K562 (cell line): ENCODE data around the gene NPB. TPM values are rescaled to one million over a fixed set of nuclear protein-coding genes. Genes with fewer than 3 reads are reported as not detected.

Experiments used
- ATAC-seq: fragments of 200-7000 bp; cut with Tn5 transposase; 3 replicates; pipeline ENCODE4 v1.9.1; 2020; ENCODE audit warnings: moderate library complexity
- BruUV-seq: library from RNA; stranded (reverse); fragments of 400-500 nt; replicated peaks from 2 replicates; lab custom pipeline; 2021; lab: Mats Ljungman, UMichigan
- CTCF ChIA-PET: fragments of 300-600 bp; formaldehyde crosslinking; extraction: SDS; loops from one replicate; lab custom pipeline; 2021; ENCODE audit warnings: low intra/inter-chr PET ratio; lab: Yijun Ruan, JAX
- POLR2A ChIA-PET: fragments of 300-600, 350-650 bp; sonication (Branson Sonifier 250); formaldehyde crosslinking; extraction: SDS; loops from one replicate; lab custom pipeline; 2021; ENCODE audit warnings: antibody characterized with exemption, inconsistent platforms; lab: Yijun Ruan, JAX
- DNase-seq, 4 experiments: peaks; one replicate each; pipeline versions ENCODE4 v3.0.0 to v3.0.0-alpha.2; 2011 to 2018; ENCODE audit warnings: low spot score in 3 of 4, mixed read lengths in 3 of 4; ENCODE audit errors: extremely low read depth in 1 of 4
- FAIRE-seq: peaks from 2 replicates; lab custom pipeline; 2011; peaks lifted over from hg19 to GRCh38; lab: Jason Lieb, UNC
- H2AFZ ChIP-seq: 2 replicates; pipeline ENCODE4 v1.6.0; 2011; ENCODE audit warnings: low read depth, low read length, control low read depth, inconsistent platforms
- H3K27ac ChIP-seq: fragments of 200-600 bp; 3 replicates; pipeline ENCODE4 v1.8.0; 2011; ENCODE audit warnings: low read depth, mild to moderate bottlenecking, control low read depth, inconsistent platforms, low read length, moderate library complexity, mixed read lengths; ENCODE audit errors: extremely low read depth
- H3K27me3 ChIP-seq, 2 experiments: fragments of 300-600 bp in 1 of 2; 2 replicates in 1 of 2; 3 replicates in 1 of 2; pipeline versions ENCODE4 v1.6.0 to v1.8.0; 2011; ENCODE audit warnings: inconsistent platforms in 2 of 2, low read length in 2 of 2, mild to moderate bottlenecking in 1 of 2, mixed read lengths in 1 of 2, moderate library complexity in 1 of 2; ENCODE audit not compliant: control insufficient read depth in 2 of 2, insufficient read depth in 2 of 2
- H3K36me3 ChIP-seq: fragments of 300-600 bp; 3 replicates; pipeline ENCODE4 v1.8.0; 2011; ENCODE audit warnings: mild to moderate bottlenecking, low read length, inconsistent platforms; ENCODE audit not compliant: control insufficient read depth, insufficient read depth
- H3K4me1 ChIP-seq, 2 experiments: fragments of 200-600 bp in 1 of 2; replicated peaks in 1 of 2; 2 replicates in 1 of 2; 3 replicates in 1 of 2; pipeline versions ENCODE4 v1.5.1 to v1.8.0; 2011; ENCODE audit warnings: inconsistent platforms in 2 of 2, low read length in 2 of 2, mild to moderate bottlenecking in 1 of 2, mixed read lengths in 1 of 2, moderate library complexity in 1 of 2; ENCODE audit not compliant: control insufficient read depth in 2 of 2, insufficient read depth in 2 of 2
- H3K4me2 ChIP-seq: 2 replicates; pipeline ENCODE4 v1.6.1; 2011; ENCODE audit warnings: low read length, control low read depth, inconsistent platforms, mixed read lengths; ENCODE audit not compliant: insufficient read depth
- H3K4me3 ChIP-seq: fragments of 200-600 bp; sonication (generic), shearing (Covaris generic); 2 replicates; pipeline ENCODE4 v1.5.1; 2016; ENCODE audit warnings: control low read depth, inconsistent platforms
- H3K79me2 ChIP-seq: fragments of 200-600 bp; 3 replicates; pipeline ENCODE4 v1.8.0; 2011; ENCODE audit warnings: low read length, inconsistent platforms; ENCODE audit not compliant: control insufficient read depth, insufficient read depth
- H3K9ac ChIP-seq, 2 experiments: 2 replicates each; pipeline versions ENCODE4 v1.6.0 to v1.6.1; 2011; ENCODE audit warnings: low read depth in 2 of 2, low read length in 2 of 2, control low read depth in 1 of 2, inconsistent platforms in 1 of 2, mild to moderate bottlenecking in 1 of 2, mixed read lengths in 1 of 2; ENCODE audit not compliant: insufficient read depth in 1 of 2
- H3K9me1 ChIP-seq: one replicate; pipeline ENCODE4 v1.6.0; 2011; ENCODE audit warnings: inconsistent platforms, mild to moderate bottlenecking, low read length, moderate library complexity; ENCODE audit not compliant: control insufficient read depth, insufficient read depth
- H3K9me3 ChIP-seq: replicated peaks from 2 replicates; pipeline ENCODE4 v1.5.1; 2011; ENCODE audit warnings: low read depth, low read length, inconsistent platforms; ENCODE audit not compliant: control insufficient read depth, insufficient read depth
- H4K20me1 ChIP-seq: replicated peaks from 2 replicates; pipeline ENCODE4 v1.6.1; 2011; ENCODE audit warnings: low read length, inconsistent platforms, mixed read lengths; ENCODE audit not compliant: control insufficient read depth, insufficient read depth
- CEBPG ChIP-seq, 3 experiments: fragments of 200-800 bp in 1 of 3; sonication (Bioruptor generic) in 1 of 3; sonication (generic) in 1 of 3; formaldehyde crosslinking in 1 of 3; IDR thresholded peaks in 2 of 3; conservative IDR thresholded peaks in 1 of 3; 2 replicates each; pipeline versions ENCODE4 v1.6.1 to v1.8.0; 2016 to 2022; ENCODE audit warnings: missing compliant biosample characterization in 2 of 3, missing genetic modification characterization in 2 of 3, mild to moderate bottlenecking in 1 of 3, missing genetic modification reagents in 1 of 3
- KLF6 ChIP-seq: fragments of 250-450 bp; sonication (Bioruptor Pico); IDR thresholded peaks from 2 replicates; pipeline ENCODE4 v1.4.0; 2020; ENCODE audit warnings: mild to moderate bottlenecking, moderate library complexity, borderline replicate concordance
- POLR2G ChIP-seq: fragments of 200-400 bp; formaldehyde crosslinking; IDR thresholded peaks from 2 replicates; pipeline ENCODE4 v1.6.1; 2017; ENCODE audit warnings: low read depth, mild to moderate bottlenecking, antibody characterized with exemption, low read length, moderate library complexity
- RBFOX2 ChIP-seq: fragments of 200-400 bp; formaldehyde crosslinking; IDR thresholded peaks from 2 replicates; pipeline ENCODE4 v1.6.1; 2017; ENCODE audit warnings: low read depth, mild to moderate bottlenecking, low read length, moderate library complexity
- SLC30A9 ChIP-seq: fragments of 250-450 bp; sonication (Bioruptor Pico); IDR thresholded peaks from 2 replicates; pipeline ENCODE4 v1.8.0; 2022; ENCODE audit warnings: mild to moderate bottlenecking, moderate library complexity
- TFAP4 ChIP-seq: sonication (generic); formaldehyde crosslinking; IDR thresholded peaks from 2 replicates; pipeline ENCODE4 v1.8.0; 2022; ENCODE audit warnings: missing genetic modification reagents, mild to moderate bottlenecking, moderate library complexity, borderline replicate concordance
- ZBTB40 ChIP-seq, 2 experiments: fragments of 450-650 bp in 1 of 2; sonication (generic) in 1 of 2; formaldehyde crosslinking in 1 of 2; IDR thresholded peaks; 2 replicates each; pipeline versions ENCODE4 v1.7.1 to v1.9.0; 2016 to 2022; ENCODE audit warnings: inconsistent platforms in 1 of 2, mild to moderate bottlenecking in 1 of 2, missing genetic modification reagents in 1 of 2
- ZNF12 ChIP-seq: sonication (generic); formaldehyde crosslinking; IDR thresholded peaks from 2 replicates; pipeline ENCODE4 v1.4.0; 2020; ENCODE audit warnings: mild to moderate bottlenecking, missing genetic modification reagents
- ZNF239 ChIP-seq: fragments of 250-450 bp; sonication (Bioruptor Pico); IDR thresholded peaks from 2 replicates; pipeline ENCODE4 v1.4.0; 2020; ENCODE audit warnings: mild to moderate bottlenecking
- WGBS: fragments of 100-300 bp; shearing (Covaris generic); methylation state at CpG from one replicate; pipeline ENCODE4 v1.1.6; 2016; ENCODE audit warnings: low coverage, mixed read lengths; ENCODE audit not compliant: insufficient coverage; ENCODE audit errors: missing lambda C conversion rate; 5-methylcytosine and 5-hydroxymethylcytosine counted together
- in situ Hi-C: fragments of 300-500 bp; cut with MboI; formaldehyde crosslinking; loops from 4 replicates; pipeline ENCODE4 v1.15.0; 2018; ENCODE audit warnings: inconsistent platforms, mixed read lengths
- intact Hi-C: fragments of 100-400 bp; cut with micrococcal nuclease; formaldehyde crosslinking; loops from 2 replicates; pipeline ENCODE4 v1.14.2; 2022
- polyA plus RNA-seq, 8 experiments: library from polyadenylated mRNA; depleted of rRNA in 4 of 8; stranded (reverse) in 5 of 8; unstranded in 3 of 8; fragments of >200 nt; fragmentation: Nextera tagmentation in 2 of 8; fragmentation: Illumina TruSeq in 1 of 8; extraction: Ambion mirVana in 2 of 8; extraction: Trizol in 1 of 8; gene quantifications; 2 replicates each; pipeline versions ENCODE4 v1.2.1 to v1.2.3, GENCODE V29; 2011 to 2014; ENCODE audit warnings: inconsistent platforms in 1 of 8, missing spikeins in 1 of 8
- total RNA-seq, 7 experiments: library from RNA; depleted of rRNA in 6 of 7; stranded (reverse); fragments of >200 nt in 6 of 7; fragmentation: Illumina TruSeq in 2 of 7; extraction: Trizol in 2 of 7; gene quantifications; 2 replicates each; pipeline versions ENCODE4 v1.2.1 to v1.2.3, GENCODE V29; 2011 to 2021; ENCODE audit warnings: low replicate concordance in 1 of 7

The NPB gene
- total and polyA plus RNA-seq, 9 of the 15 experiments (the other 6 are each of a cell fraction or from before 2014, with no cell fraction given) = 0.03 to 0.61 (median 0.14) TPM; not detected in 2

GRCh38 chr17:81934850-81935708 lies 33.0 kb downstream of the NPB start:
- H3K4me1 ChIP-seq = peaks cover 30 to 96% of the 10 kb centered on the region in 2 experiments
- H3K4me3 ChIP-seq = peak overlapping the region; percentile 96
- H3K9me1 ChIP-seq = peaks cover 13% of the 10 kb centered on the region
- FAIRE-seq (no peak), DNase-seq (no peak), ATAC-seq (no peak)
- CTCF ChIA-PET = no interaction called here
- H3K79me2 ChIP-seq = peaks cover 24% of the 10 kb centered on the region
- H4K20me1 ChIP-seq = peaks cover 7% of the 10 kb centered on the region
- in situ Hi-C loops (no loop called here), intact Hi-C loops (no loop called here)
- H2AFZ ChIP-seq = no peak overlapping the region
- BruUV-seq = no TSS peak
- WGBS = 92% methylated on average over 36 of the region's 38 CpGs
- H3K27me3 ChIP-seq = no peaks in the 10 kb centered on the region
- H3K9me3 ChIP-seq = no peaks in the 10 kb centered on the region
- H3K4me2 ChIP-seq = peak overlapping the region; percentile 84
- peak overlapping the region; percentile 89 to 99; a peak in 3 of 4 replicates for H3K9ac ChIP-seq
- POLR2A ChIA-PET = interaction anchor here (0.5 to 1.6 kb wide), 6 partner anchors 9 to 680 kb away, joined by 3 to 6 read pairs (median 4); no protein-coding TSS in a partner anchor
- peaks cover 36% of the 10 kb centered on the region; the same call in 2 of the 3 replicates for H3K36me3 ChIP-seq
- no peak overlapping the region; the same call in 2 of the 3 replicates for H3K27ac ChIP-seq
- TF ChIP-seq RBFOX2 = peak; percentile 40
- TF ChIP-seq KLF6 (CRISPR knock-in tag) = no peak
- TF ChIP-seq ZNF239 = no peak
- peak; percentile 62 for TF ChIP-seq POLR2G
- no peak for TF ChIP-seq ZBTB40 (IDR thresholded peaks at IDR 0.05)
- no peak for TF ChIP-seq ZBTB40 (CRISPR knock-in tag; IDR thresholded peaks at IDR 0.05)
- TF ChIP-seq ZNF12 = no peak
- no peak for TF ChIP-seq CEBPG (CRISPR knock-in tag; IDR thresholded peaks at IDR 0.05)
- TF ChIP-seq CEBPG (tag; conservative IDR thresholded peaks at IDR 0.05 in 1 of 2, IDR thresholded peaks at IDR 0.05 in 1 of 2) = no peak
- no peak for TF ChIP-seq SLC30A9 (CRISPR knock-in tag)
- TF ChIP-seq TFAP4 = 0 out of 2 replicates have a peak, but pooled peaks have one; percentile 17
